Stimulated activated effector memory CD8-positive, alpha-beta T cell treated with anti-CD3 and anti-CD28 coated beads, Interleukin-12 subunit alpha, Interleukin-12 subunit beta, amount 100 ng/mL, for 72 hours (primary cell): ENCODE results near the gene ITGB5.

ENCODE experiments used
- ATAC-seq: fragments of 150-1000 bp; cut with Tn5 transposase; 2 replicates; pipeline ENCODE4 v1.10.0; 2021
- DNase-seq, 2 donors: peaks; one replicate each; pipeline ENCODE4 v3.0.0; 2021 to 2022; ENCODE audit warnings: low spot score in 2 of 2
- H3K27ac Mint-ChIP-seq: one replicate; pipeline ENCODE4 v1.8.0; 2022; ENCODE audit warnings: mild to moderate bottlenecking, mixed read lengths
- H3K36me3 Mint-ChIP-seq: one replicate; pipeline ENCODE4 v1.8.0; 2022; ENCODE audit warnings: mild to moderate bottlenecking, mixed read lengths
- H3K4me1 Mint-ChIP-seq: one replicate; pipeline ENCODE4 v1.8.0; 2022; ENCODE audit warnings: mixed read lengths
- H3K4me3 Mint-ChIP-seq: one replicate; pipeline ENCODE4 v1.8.0; 2022; ENCODE audit warnings: mild to moderate bottlenecking, mixed read lengths
- H3K9me3 Mint-ChIP-seq: one replicate; pipeline ENCODE4 v1.8.0; 2022; ENCODE audit warnings: mixed read lengths

ITGB5 gene

DNA sequence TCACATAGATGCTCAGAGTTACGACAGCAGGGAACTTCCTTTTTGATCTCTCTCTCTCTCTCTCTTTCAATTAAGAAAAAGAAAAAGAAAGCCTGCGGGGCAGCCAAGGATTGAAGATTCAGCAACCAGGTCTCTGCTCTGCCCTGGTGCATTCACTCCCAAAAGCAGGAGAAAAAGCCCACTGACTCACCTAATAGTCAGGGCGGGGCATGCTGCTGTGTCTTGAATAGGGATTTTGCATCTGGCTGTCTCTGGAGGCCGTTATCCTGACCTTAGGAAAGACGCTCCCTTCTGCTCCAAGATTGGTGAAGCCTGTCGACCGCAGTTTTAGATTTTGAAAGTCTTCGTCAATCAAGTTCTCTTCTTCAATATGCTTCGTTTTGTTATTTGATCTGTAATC, 20.8 kb upstream of the ITGB5 start:
- H3K4me3 Mint-ChIP-seq, result no peak overlapping the region
- ATAC-seq (no peak), DNase-seq (no peak)
- H3K36me3 Mint-ChIP-seq, result no peaks in the 10 kb centered on the region
- H3K4me1 Mint-ChIP-seq, result no peaks in the 10 kb centered on the region
- no peaks in the 10 kb centered on the region for H3K9me3 Mint-ChIP-seq
- H3K27ac Mint-ChIP-seq, result no peak overlapping the region

DNA sequence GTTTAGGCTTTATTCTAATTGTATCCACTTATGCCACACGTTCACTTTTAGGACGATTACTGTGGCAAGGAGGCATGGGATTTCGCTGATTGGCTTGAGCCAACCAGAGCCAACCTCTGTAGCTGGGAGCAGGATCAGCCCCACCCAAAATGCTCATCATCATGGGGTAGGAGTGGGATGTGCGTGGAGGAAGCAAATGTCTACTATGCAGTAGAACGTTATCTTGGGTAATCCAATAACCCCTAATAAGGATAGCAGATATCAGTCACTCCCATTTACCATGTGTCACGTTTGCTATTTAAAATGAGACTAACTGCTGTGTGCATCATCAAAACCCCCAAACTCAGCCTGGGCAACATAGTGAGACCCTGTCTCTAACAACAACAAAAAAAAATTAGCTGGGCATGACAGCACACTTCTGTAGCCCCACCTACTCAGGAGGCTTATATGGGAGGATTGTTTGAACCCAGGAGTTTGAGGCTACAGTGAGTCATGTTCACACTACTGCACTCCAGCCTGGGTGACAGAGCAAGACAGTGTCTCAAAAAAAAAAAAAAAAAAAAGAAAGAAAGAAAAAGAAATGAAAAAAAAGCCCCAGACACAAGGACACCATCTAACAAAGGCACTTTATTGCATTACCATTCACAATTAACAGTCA, 17.8 kb upstream of the ITGB5 start:
- no peaks in the 10 kb centered on the region for H3K36me3 Mint-ChIP-seq
- H3K9me3 Mint-ChIP-seq, result no peaks in the 10 kb centered on the region

DNA sequence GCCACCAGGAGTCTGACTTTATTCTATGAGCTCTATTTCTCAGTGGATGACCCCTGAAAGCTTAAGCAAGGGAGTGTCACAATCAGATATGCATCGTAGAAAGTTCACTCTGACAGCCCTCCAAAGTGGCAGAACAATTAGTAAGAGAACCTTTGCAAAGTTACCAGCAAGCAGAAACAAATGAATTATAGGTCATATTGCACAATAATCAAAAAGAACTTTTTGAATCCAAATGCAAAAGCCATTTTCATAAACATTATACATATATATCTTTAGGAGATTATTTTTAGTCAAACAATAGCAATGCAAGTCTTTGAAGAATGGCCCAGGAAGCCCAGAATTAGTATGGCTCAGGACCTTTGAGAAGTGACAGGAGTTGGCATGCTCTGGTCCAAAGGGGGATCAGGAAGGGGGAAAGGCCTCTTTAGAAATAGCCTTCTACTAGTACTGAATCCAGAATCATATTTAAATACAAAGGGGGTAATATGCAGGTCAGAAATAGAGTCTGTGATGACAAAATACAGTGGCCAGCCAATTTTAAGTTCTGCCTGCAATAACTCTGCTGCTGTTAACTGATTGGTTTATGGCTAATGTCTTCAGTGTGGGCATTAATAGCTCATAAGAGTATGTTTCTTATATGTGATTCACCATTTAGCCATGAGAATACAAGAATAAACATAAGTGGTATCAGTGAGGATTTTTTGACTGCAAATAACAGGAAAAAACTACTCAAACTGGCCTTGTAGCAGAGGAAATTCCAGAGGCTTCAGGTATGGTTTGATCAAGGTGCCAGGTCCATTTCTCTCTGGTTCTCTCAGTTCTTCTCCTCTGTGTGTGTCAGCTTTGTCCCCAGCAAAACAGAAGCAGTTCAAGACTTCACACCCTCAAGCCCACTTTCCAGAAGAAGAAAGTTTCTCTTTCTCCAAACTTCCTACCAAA, 17.0 kb upstream of the ITGB5 start:
- Mint-ChIP-seq H3K36me3 (no peaks in the 10 kb centered on the region), H3K4me1 (peaks cover 6% of the 10 kb centered on the region), H3K27ac (no peak overlapping the region), H3K9me3 (no peaks in the 10 kb centered on the region), H3K4me3 (no peak overlapping the region)
- ATAC-seq (no peak), DNase-seq (no peak)

More for the DNA sequence above, 17.8 kb upstream of the ITGB5 start:
- Mint-ChIP-seq H3K27ac (no peak overlapping the region), H3K4me1 (peaks cover 6% of the 10 kb centered on the region), H3K4me3 (no peak overlapping the region)
- no peak for ATAC-seq
- no peak for DNase-seq

DNA sequence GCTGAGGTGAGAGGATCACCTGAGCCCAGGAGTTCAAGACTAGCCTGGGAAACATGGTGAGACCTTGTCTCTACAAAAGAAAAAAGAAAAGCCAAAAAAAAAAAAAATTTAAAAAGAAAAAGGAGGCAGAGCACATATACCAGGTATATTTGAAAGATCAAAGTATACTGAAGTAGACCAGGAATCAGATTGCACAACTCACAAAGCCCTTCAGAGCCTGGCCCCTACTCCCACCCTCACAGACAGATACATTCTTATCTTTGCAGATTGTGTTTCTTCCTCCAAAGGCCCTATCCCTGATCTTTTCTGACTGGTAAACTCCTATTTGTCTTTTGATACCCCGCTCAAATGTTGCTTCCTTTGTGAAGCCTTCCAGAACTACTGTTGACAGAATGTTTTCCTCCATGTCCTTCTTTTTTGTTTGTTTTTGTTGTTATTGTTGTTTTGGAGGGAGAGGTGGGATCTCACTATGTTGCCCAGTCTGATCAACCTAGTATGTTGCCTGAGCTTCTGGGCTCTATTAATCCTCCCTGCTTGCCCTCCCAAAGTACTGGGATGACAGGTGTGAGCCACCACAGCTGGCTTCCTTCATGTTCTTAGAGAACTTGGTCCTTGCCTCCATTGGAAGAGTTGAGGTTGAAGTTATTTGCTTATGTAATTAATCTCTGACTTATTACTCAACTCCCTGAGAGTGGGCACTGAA, 9.8 kb upstream of the ITGB5 start:
- Mint-ChIP-seq H3K4me3 (no peak overlapping the region), H3K9me3 (no peaks in the 10 kb centered on the region), H3K4me1 (peaks cover 6% of the 10 kb centered on the region), H3K36me3 (no peaks in the 10 kb centered on the region), H3K27ac (no peak overlapping the region)
- DNase-seq, result no peak
- ATAC-seq, result no peak

DNA sequence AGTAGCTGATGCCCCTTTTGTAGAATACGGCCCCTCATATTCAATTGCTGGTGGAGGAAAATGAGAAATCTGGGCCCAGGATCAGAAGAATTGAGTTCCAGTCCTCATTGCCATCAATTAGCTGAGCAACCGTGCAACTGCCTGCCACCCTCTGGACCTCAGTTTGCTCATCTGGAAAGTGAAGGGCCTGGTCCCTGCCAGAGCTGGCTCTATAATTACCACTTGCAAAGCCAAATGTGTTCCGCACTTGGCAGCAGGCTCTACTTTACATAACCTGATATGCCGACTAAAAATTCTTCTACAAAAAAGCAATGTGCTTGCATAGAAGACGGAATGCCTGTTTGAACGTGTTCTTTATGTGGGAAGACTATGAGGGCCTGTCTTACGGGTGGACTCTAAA, 8.6 kb upstream of the ITGB5 start:
- no peaks in the 10 kb centered on the region for H3K36me3 Mint-ChIP-seq
- DNase-seq, result no peak
- H3K4me1 Mint-ChIP-seq, result peaks cover 3% of the 10 kb centered on the region
- no peak overlapping the region for H3K27ac Mint-ChIP-seq
- H3K4me3 Mint-ChIP-seq, result no peak overlapping the region
- no peaks in the 10 kb centered on the region for H3K9me3 Mint-ChIP-seq
- ATAC-seq, result no peak

DNA sequence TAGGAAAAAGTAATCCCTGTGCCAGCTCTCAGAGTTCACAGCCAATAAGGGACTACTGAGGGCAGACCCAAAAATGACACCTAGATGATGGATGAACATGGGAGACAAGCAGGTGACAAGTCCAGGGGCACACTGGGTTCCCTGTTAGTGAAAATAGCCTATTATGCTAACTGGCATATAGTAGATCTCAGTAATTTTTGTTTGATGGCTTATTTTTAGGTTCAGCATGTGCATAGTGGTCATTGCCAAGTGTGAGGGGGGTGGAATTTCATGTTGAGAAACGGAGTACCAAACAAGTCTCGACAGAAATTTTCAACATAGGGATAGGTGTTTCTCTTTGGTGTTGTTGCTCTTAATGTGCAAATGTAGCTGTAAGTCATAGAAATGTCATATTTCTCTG, 6.4 kb upstream of the ITGB5 start:
- no peaks in the 10 kb centered on the region for H3K4me1 Mint-ChIP-seq
- no peak overlapping the region for H3K27ac Mint-ChIP-seq
- DNase-seq (no peak), ATAC-seq (no peak)
- no peaks in the 10 kb centered on the region for H3K36me3 Mint-ChIP-seq
- no peaks in the 10 kb centered on the region for H3K9me3 Mint-ChIP-seq
- H3K4me3 Mint-ChIP-seq, result no peak overlapping the region

DNA sequence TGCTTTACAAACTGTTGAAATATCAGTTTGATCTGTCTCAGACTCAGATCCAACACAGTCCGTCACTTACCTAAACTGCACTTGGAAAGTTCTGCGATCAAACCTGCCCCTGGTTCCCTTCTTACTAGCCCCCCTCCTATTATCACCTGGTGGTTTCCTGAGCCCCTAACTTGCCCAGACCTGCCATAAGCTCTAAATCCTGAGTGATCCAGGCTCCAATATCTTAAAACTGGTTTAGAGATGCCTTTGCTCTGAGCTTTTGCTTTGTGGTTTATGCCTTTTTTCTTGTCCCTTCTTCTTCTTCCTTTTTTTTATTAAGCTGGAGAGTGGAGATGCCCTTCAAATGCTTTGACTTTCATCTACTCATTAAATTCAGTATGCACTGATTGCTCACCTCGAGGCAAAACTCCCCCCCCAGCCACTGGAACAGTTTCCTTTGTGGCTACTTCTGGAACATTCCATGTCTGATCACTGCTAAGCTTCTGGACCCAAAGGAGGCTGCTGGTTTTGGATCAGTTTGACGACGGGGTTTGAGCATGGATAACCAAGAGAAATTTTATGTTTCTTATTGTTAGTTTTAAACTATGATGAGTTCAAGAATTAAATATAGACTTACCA, 3.5 kb upstream of the ITGB5 start:
- H3K27ac Mint-ChIP-seq, result no peak overlapping the region
- no peak overlapping the region for H3K4me3 Mint-ChIP-seq
- no peak for DNase-seq
- peaks cover 5% of the 10 kb centered on the region for H3K4me1 Mint-ChIP-seq
- no peak for ATAC-seq
- H3K9me3 Mint-ChIP-seq, result no peaks in the 10 kb centered on the region
- H3K36me3 Mint-ChIP-seq, result no peaks in the 10 kb centered on the region

DNA sequence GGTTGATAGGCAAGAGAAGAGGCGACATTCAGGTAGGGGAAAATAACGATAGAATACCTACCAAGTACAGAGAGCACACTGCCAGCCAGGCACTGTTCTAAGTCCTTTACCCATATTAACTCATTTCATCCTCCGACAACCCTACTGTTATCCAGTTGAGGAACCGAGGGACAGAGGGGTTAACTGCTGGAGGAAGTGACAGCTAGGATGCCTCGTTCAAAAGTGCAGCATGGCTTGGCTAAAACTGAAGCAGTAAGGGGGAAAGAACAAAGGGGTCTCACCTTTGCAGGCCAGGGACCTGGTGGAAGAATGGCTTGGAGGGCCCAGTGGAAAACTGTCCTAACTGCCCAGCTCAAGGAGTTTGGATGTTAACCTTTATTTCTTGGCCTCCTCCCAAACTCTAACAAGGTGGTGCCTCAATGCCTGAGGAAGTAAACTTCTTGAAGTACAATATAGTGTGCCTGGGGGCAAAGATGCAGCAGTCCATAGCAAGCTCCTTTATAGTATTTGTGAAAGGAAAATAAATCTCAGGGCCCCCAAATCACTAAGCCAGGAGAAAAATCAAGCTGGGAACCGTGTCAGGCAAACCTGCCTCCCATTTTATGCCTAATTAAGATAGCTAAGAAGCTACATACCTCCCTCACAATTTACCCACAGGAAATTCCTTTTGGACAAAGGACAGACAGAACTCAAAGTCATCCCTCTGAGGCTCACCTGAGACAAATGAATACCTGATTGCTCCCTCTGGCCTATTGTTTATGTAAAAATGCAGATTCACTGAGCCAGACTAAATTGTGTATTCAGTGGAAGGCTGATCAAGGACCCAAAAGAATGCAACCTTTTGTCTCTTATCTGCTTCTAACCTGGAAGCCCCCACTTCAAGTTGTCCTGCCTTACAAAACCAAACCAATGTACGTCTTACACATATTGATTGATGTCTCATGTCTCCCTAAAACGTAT, 1.6 kb upstream of the ITGB5 start:
- DNase-seq (no peak), ATAC-seq (no peak)
- Mint-ChIP-seq H3K4me1 (peaks cover 7% of the 10 kb centered on the region), H3K27ac (no peak overlapping the region), H3K4me3 (peak overlapping the region; percentile 64), H3K9me3 (no peaks in the 10 kb centered on the region), H3K36me3 (no peaks in the 10 kb centered on the region)

DNA sequence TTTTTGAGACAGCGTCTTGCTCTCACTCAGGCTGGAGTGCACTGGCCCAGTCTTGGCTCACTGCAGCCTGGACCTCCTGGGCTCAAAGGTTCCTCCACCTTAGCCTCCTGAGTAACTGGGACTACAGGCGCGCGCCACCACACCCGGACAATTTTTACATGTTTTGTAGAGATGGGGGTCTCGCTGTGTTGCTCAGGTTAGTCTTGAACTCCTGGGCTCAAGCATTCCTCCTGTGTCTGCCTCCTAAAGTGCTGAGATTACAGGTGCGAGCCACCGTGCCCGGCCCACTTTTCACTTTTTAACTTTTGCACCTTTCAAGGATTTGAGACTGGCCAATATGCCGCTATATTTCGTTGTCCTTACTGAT, 750 bp upstream of the ITGB5 start:
- Mint-ChIP-seq H3K27ac (no peak overlapping the region), H3K9me3 (no peaks in the 10 kb centered on the region), H3K4me1 (peaks cover 7% of the 10 kb centered on the region), H3K36me3 (no peaks in the 10 kb centered on the region), H3K4me3 (peak overlapping the region; percentile 64)
- DNase-seq (no peak), ATAC-seq (no peak)

DNA sequence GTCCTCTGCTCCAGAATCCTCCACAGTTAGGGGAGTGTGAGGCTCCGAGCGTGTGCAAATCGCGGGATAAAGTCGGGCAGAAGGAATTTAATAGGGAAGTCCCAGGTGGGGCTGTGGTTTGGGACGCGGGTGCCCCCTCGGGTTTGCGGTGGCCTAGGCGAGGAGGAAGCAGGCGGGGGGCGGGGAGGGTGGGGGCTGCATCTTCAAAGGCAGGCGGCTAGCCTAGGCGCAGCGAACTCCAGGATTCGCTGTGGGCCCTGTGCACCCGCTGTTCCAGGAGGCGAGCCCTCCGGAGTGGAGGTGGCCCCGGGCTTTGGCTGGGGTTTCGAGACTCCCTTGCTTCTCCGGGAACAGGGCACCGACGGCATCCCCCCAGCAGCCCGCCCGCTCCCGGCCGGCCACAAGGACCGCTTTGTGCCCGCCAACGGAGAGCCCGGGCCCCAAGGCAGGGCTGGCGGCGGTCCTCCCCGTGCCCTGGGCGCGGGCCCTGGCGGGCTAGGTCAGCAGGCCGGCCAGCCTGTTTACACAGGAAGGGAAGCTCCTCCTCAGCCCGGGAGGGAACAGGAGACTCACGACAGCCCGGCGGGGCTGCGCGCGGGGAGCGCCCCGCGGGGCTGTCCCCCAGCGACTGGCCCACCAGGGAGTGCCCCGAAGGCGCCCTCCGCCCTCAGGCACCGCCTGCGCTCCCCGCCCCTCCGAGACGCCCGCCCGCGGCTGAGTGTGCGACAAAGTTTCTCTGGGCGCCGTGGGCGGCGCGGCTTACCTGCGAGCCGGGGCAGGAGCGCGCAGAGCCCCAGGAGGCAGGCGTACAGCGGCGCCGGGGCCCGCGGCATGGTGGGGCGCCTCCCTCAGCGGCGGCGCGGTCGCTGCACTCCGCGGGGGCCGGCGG, 753 bp downstream of the ITGB5 start:
- no peaks in the 10 kb centered on the region for H3K36me3 Mint-ChIP-seq
- no peaks in the 10 kb centered on the region for H3K9me3 Mint-ChIP-seq
- DNase-seq (peak; percentile 15 to 58), ATAC-seq (peak; percentile 68)
- no peak overlapping the region for H3K27ac Mint-ChIP-seq
- H3K4me1 Mint-ChIP-seq, result peaks cover 7% of the 10 kb centered on the region
- peak overlapping the region; percentile 64 for H3K4me3 Mint-ChIP-seq

DNA sequence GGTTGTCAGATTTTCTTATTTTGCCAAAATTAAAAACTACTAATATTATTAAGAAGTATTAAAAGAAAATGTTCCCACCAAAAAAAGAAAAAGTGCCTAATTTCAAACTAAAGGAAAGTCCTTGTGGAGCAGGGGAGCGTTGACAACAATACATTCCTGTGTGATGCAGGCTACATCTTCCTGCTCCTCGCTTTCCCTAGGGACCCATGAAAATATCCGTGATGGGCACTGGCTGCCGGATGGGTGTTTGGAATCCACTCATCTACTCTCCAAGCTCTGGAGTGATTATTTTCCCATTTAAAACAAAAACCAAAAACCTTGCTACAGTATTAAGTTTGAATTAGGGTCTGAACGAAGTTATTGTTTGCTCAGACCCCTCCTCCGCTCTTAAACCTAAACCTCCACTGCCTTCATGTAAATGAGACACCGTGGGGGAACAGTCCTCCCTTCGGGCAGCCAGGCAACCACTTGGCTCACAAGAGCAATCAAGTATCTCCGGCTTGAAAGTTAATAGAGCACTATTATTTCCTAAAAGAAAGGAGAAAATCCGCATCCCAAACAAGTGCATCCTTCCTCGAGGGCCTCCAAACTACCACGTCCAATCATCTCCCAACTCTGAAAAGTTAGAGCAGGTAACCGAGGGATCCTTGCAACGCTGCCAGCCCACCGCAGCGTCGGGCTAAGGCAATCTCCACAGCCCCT, 1.5 kb downstream of the ITGB5 start:
- Mint-ChIP-seq H3K9me3 (no peaks in the 10 kb centered on the region), H3K4me1 (peaks cover 7% of the 10 kb centered on the region), H3K27ac (no peak overlapping the region), H3K36me3 (no peaks in the 10 kb centered on the region), H3K4me3 (peak overlapping the region; percentile 55)
- ATAC-seq, result no peak
- no peak for DNase-seq

DNA sequence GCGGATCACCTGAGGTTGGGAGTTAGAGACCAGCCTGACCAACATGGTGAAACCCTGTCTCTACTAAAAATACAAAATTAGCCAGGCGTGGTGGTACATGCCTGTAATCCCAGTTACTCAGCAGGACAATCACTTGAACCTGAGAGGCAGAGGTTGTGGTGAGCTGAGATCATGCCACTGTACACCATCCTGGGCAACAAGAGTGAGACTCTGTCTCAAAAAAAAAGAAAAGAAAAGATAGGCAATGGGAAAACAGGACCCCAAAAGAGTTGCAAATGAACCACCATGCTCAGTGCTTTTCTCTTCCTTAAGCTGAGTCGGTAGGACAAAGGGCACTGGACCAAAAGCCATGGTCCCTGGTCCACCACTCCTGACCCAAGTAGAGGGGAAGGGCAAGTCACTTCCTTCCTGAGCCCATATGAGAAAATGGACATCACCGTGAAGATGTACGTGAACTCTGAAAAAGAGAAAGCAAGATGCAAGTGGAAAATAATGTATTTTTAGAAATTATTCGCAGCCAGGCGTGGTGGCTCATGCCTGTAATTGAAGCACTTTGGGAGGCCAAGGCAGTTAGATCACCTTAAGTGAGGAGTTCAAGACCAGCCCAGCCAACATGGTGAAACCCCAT, 2.6 kb downstream of the ITGB5 start:
- ATAC-seq (no peak), DNase-seq (no peak)
- H3K9me3 Mint-ChIP-seq, result no peaks in the 10 kb centered on the region
- H3K36me3 Mint-ChIP-seq, result no peaks in the 10 kb centered on the region
- no peak overlapping the region for H3K4me3 Mint-ChIP-seq
- H3K27ac Mint-ChIP-seq, result no peak overlapping the region
- peaks cover 7% of the 10 kb centered on the region for H3K4me1 Mint-ChIP-seq
